ENCODE data around the gene RBM39. TPM values are rescaled to one million over a fixed set of nuclear protein-coding genes. Genes with fewer than 3 reads are reported as not detected.

Gene RBM39
- total and polyA plus RNA-seq, 2 experiments from 2014 or later, result 259 to 413 TPM

DNA sequence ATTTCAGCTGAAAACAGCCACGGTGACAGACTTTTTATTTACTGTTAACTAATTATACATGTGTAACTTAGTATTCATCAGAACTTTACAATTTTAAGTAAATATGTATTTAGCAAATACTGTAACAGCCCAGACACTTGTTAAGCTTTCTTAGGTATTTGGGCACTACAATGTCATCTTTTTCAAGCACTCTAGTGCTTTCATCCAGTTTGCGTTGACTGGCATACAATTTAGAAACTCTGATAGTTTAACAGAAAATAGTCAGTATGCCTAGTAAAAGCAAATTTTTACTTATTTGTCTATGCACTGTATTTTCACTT, 10.6 kb downstream of the RBM39 start:
- Mint-ChIP-seq H3K36me3 (ENCODE audit: low read depth) (peaks cover 98% of the 10 kb centered on the region), H3K4me1 (peaks cover 5% of the 10 kb centered on the region), H3K27ac (no peak overlapping the region), H3K27me3 (ENCODE audit: insufficient read depth, low read depth, poor library complexity) (peaks cover 5% of the 10 kb centered on the region), H3K9me3 (no peaks in the 10 kb centered on the region; the same call in 2 of the 3 replicates), H3K4me3 (no peak overlapping the region)
- Histone ChIP-seq H3K9me2 (ENCODE audit: insufficient read depth) (no peaks in the 10 kb centered on the region), H3K4me3 (no peak overlapping the region), H3F3A (replicated peaks; ENCODE audit: low read depth) (peaks cover 8% of the 10 kb centered on the region), H3K27me3 (ENCODE audit: insufficient read depth) (no peaks in the 10 kb centered on the region), H4K20me1 (replicated peaks; ENCODE audit: insufficient read depth) (peaks cover 75% of the 10 kb centered on the region), H3K79me2 (replicated peaks; ENCODE audit: insufficient read depth) (peaks cover 100% of the 10 kb centered on the region), H3K4me2 (no peak overlapping the region), H3K36me3 (ENCODE audit: insufficient read depth) (peaks cover 100% of the 10 kb centered on the region), H3K4me1 (ENCODE audit: insufficient read depth) (no peaks in the 10 kb centered on the region), H3K27ac (ENCODE audit: low read depth) (no peak overlapping the region), H2AFZ (no peak overlapping the region)
- ATAC-seq (no peak), DNase-seq (ENCODE audit: low spot score) (no peak)
- TF ChIP-seq EZH2 (IDR thresholded peaks at IDR 0.05; ENCODE audit: low read depth, unreplicated experiment), result no peak
- no peak for TF ChIP-seq ZNF114 (CRISPR knock-in tag; IDR thresholded peaks at IDR 0.05)
- no peak for TF ChIP-seq ZNF331 (CRISPR knock-in tag; IDR thresholded peaks at IDR 0.05; ENCODE audit: low read depth)
- no peak for TF ChIP-seq NANOG (IDR thresholded peaks at IDR 0.05; ENCODE audit: borderline replicate concordance)
- TF ChIP-seq, protein P1, sequence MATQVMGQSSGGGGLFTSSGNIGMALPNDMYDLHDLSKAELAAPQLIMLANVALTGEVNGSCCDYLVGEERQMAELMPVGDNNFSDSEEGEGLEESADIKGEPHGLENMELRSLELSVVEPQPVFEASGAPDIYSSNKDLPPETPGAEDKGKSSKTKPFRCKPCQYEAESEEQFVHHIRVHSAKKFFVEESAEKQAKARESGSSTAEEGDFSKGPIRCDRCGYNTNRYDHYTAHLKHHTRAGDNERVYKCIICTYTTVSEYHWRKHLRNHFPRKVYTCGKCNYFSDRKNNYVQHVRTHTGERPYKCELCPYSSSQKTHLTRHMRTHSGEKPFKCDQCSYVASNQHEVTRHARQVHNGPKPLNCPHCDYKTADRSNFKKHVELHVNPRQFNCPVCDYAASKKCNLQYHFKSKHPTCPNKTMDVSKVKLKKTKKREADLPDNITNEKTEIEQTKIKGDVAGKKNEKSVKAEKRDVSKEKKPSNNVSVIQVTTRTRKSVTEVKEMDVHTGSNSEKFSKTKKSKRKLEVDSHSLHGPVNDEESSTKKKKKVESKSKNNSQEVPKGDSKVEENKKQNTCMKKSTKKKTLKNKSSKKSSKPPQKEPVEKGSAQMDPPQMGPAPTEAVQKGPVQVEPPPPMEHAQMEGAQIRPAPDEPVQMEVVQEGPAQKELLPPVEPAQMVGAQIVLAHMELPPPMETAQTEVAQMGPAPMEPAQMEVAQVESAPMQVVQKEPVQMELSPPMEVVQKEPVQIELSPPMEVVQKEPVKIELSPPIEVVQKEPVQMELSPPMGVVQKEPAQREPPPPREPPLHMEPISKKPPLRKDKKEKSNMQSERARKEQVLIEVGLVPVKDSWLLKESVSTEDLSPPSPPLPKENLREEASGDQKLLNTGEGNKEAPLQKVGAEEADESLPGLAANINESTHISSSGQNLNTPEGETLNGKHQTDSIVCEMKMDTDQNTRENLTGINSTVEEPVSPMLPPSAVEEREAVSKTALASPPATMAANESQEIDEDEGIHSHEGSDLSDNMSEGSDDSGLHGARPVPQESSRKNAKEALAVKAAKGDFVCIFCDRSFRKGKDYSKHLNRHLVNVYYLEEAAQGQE (IDR thresholded peaks at IDR 0.05; ENCODE audit: unreplicated experiment), result no peak
- TF ChIP-seq, protein P2, sequence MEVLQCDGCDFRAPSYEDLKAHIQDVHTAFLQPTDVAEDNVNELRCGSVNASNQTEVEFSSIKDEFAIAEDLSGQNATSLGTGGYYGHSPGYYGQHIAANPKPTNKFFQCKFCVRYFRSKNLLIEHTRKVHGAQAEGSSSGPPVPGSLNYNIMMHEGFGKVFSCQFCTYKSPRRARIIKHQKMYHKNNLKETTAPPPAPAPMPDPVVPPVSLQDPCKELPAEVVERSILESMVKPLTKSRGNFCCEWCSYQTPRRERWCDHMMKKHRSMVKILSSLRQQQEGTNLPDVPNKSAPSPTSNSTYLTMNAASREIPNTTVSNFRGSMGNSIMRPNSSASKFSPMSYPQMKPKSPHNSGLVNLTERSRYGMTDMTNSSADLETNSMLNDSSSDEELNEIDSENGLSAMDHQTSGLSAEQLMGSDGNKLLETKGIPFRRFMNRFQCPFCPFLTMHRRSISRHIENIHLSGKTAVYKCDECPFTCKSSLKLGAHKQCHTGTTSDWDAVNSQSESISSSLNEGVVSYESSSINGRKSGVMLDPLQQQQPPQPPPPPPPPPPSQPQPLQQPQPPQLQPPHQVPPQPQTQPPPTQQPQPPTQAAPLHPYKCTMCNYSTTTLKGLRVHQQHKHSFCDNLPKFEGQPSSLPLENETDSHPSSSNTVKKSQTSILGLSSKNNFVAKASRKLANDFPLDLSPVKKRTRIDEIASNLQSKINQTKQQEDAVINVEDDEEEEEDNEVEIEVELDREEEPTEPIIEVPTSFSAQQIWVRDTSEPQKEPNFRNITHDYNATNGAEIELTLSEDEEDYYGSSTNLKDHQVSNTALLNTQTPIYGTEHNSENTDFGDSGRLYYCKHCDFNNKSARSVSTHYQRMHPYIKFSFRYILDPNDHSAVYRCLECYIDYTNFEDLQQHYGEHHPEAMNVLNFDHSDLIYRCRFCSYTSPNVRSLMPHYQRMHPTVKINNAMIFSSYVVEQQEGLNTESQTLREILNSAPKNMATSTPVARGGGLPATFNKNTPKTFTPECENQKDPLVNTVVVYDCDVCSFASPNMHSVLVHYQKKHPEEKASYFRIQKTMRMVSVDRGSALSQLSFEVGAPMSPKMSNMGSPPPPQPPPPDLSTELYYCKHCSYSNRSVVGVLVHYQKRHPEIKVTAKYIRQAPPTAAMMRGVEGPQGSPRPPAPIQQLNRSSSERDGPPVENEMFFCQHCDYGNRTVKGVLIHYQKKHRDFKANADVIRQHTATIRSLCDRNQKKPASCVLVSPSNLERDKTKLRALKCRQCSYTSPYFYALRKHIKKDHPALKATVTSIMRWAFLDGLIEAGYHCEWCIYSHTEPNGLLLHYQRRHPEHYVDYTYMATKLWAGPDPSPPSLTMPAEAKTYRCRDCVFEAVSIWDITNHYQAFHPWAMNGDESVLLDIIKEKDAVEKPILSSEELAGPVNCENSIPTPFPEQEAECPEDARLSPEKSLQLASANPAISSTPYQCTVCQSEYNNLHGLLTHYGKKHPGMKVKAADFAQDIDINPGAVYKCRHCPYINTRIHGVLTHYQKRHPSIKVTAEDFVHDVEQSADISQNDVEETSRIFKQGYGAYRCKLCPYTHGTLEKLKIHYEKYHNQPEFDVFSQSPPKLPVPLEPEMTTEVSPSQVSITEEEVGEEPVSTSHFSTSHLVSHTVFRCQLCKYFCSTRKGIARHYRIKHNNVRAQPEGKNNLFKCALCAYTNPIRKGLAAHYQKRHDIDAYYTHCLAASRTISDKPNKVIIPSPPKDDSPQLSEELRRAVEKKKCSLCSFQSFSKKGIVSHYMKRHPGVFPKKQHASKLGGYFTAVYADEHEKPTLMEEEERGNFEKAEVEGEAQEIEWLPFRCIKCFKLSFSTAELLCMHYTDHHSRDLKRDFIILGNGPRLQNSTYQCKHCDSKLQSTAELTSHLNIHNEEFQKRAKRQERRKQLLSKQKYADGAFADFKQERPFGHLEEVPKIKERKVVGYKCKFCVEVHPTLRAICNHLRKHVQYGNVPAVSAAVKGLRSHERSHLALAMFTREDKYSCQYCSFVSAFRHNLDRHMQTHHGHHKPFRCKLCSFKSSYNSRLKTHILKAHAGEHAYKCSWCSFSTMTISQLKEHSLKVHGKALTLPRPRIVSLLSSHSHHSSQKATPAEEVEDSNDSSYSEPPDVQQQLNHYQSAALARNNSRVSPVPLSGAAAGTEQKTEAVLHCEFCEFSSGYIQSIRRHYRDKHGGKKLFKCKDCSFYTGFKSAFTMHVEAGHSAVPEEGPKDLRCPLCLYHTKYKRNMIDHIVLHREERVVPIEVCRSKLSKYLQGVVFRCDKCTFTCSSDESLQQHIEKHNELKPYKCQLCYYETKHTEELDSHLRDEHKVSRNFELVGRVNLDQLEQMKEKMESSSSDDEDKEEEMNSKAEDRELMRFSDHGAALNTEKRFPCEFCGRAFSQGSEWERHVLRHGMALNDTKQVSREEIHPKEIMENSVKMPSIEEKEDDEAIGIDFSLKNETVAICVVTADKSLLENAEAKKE (CRISPR knock-in tag; IDR thresholded peaks at IDR 0.05), result no peak
- TF ChIP-seq JUNB (IDR thresholded peaks at IDR 0.05; ENCODE audit: unreplicated experiment), result no peak
- TF ChIP-seq EZH2phosphoT487 (IDR thresholded peaks at IDR 0.05; ENCODE audit: unreplicated experiment), result no peak
- TF ChIP-seq CREB1 (CRISPR knock-in tag; IDR thresholded peaks at IDR 0.05; ENCODE audit: low read depth), result no peak
- no peak for TF ChIP-seq STAT1 (IDR thresholded peaks at IDR 0.05; ENCODE audit: unreplicated experiment)
- TF ChIP-seq, protein P3, sequence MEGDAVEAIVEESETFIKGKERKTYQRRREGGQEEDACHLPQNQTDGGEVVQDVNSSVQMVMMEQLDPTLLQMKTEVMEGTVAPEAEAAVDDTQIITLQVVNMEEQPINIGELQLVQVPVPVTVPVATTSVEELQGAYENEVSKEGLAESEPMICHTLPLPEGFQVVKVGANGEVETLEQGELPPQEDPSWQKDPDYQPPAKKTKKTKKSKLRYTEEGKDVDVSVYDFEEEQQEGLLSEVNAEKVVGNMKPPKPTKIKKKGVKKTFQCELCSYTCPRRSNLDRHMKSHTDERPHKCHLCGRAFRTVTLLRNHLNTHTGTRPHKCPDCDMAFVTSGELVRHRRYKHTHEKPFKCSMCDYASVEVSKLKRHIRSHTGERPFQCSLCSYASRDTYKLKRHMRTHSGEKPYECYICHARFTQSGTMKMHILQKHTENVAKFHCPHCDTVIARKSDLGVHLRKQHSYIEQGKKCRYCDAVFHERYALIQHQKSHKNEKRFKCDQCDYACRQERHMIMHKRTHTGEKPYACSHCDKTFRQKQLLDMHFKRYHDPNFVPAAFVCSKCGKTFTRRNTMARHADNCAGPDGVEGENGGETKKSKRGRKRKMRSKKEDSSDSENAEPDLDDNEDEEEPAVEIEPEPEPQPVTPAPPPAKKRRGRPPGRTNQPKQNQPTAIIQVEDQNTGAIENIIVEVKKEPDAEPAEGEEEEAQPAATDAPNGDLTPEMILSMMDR (conservative IDR thresholded peaks at IDR 0.05; ENCODE audit: low read depth in 2 of 2), result no peak
- no peak for TF ChIP-seq POLR2AphosphoS5 (IDR thresholded peaks at IDR 0.05; ENCODE audit: low read depth)
- TF ChIP-seq, protein P4, sequence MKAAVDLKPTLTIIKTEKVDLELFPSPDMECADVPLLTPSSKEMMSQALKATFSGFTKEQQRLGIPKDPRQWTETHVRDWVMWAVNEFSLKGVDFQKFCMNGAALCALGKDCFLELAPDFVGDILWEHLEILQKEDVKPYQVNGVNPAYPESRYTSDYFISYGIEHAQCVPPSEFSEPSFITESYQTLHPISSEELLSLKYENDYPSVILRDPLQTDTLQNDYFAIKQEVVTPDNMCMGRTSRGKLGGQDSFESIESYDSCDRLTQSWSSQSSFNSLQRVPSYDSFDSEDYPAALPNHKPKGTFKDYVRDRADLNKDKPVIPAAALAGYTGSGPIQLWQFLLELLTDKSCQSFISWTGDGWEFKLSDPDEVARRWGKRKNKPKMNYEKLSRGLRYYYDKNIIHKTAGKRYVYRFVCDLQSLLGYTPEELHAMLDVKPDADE (IDR thresholded peaks at IDR 0.05), result no peak

Measured in GM23338 (cell line).